GM23248 (cell line): ENCODE data around the gene CTNND2.

ENCODE experiments used
- EZH2 ChIP-seq: fragments of 200-600 bp; sonication (generic); IDR thresholded peaks from 2 replicates; pipeline ENCODE4 v1.6.1; 2018; ENCODE audit warnings: antibody characterized with exemption, mild to moderate bottlenecking; ENCODE audit not compliant: insufficient read depth, poor library complexity, severe bottlenecking
- EZH2phosphoT487 ChIP-seq: fragments of 200-600 bp; sonication (generic); IDR thresholded peaks from 2 replicates; pipeline ENCODE4 v1.6.1; 2018; ENCODE audit warnings: antibody characterized with exemption, moderate library complexity, mild to moderate bottlenecking, low read depth; ENCODE audit not compliant: insufficient read depth

GRCh38 chr5:11239261-11240015 lies 664.8 kb downstream of the CTNND2 start:
- TF ChIP-seq EZH2phosphoT487 (no peak), EZH2 (no peak)
